ENCODE measurements around the gene BAG3. TPM values are rescaled to one million over a fixed set of nuclear protein-coding genes. Genes with fewer than 3 reads are reported as not detected.

The BAG3 gene
- total RNA-seq, 1 experiment from 2014 or later, result 75.7 TPM

GRCh38 chr10:119725828-119726675, 74.9 kb downstream of the BAG3 start, which contains the start of gene INPP5F:
Gene INPP5F, plus strand, starts transcription at chr10:119726050. Its CDS starts 213 bp downstream, at chr10:119726263.
- Histone ChIP-seq H3K4me2 (peak within 1 kb of the TSS; percentile 90), H3K9me2 (ENCODE audit: insufficient read depth) (no peaks in the 10 kb centered on the region), H4K20me1 (ENCODE audit: insufficient read depth) (no peaks in the 10 kb centered on the region), H3F3A (ENCODE audit: insufficient read depth, low read depth) (no peaks in the 10 kb centered on the region), H3K79me2 (ENCODE audit: low read depth) (peaks cover 12% of the 10 kb centered on the region; the same call in 1 of the 2 replicates), H3K9me3 (ENCODE audit: insufficient read depth, low read depth) (no peaks in the 10 kb centered on the region), H3K27ac (peak within 1 kb of the TSS; percentile 62), H2AFZ (peak within 1 kb of the TSS; percentile 91), H3K27me3 (ENCODE audit: insufficient read depth, low read depth) (no peaks in the 10 kb centered on the region), H3K4me3 (peak within 1 kb of the TSS; percentile 70), H3K4me1 (replicated peaks; ENCODE audit: insufficient read depth) (peaks cover 20% of the 10 kb centered on the region), H3K36me3 (ENCODE audit: low read depth) (no peaks in the 10 kb centered on the region)
- DNase-seq, result peak; percentile 79 to 97
- intact Hi-C loops (cut with micrococcal nuclease; ENCODE audit: unreplicated experiment), result loop anchor here (1.0 to 2.0 kb wide), 3 partner anchors 39 to 129 kb away; partner anchors contain the start of gene TIAL1
- ChIA-PET CTCF (interaction anchor here (0.6 to 1.7 kb wide), 4 partner anchors 12 to 635 kb away, joined by 4 to 15 read pairs (median 6); no protein-coding TSS in a partner anchor), POLR2A (ENCODE audit: unreplicated experiment) (interaction anchor here (0.6 to 1.4 kb wide), 5 partner anchors 11 to 414 kb away, joined by 3 to 8 read pairs (median 4); partner anchors contain the start of gene RGS10)
- no peak for TF ChIP-seq CTCF (conservative IDR thresholded peaks at IDR 0.05)
- TF ChIP-seq EZH2 (IDR thresholded peaks at IDR 0.05; ENCODE audit: low read depth), result no peak
- no TSS peak for BruUV-seq (replicated peaks)

DNA sequence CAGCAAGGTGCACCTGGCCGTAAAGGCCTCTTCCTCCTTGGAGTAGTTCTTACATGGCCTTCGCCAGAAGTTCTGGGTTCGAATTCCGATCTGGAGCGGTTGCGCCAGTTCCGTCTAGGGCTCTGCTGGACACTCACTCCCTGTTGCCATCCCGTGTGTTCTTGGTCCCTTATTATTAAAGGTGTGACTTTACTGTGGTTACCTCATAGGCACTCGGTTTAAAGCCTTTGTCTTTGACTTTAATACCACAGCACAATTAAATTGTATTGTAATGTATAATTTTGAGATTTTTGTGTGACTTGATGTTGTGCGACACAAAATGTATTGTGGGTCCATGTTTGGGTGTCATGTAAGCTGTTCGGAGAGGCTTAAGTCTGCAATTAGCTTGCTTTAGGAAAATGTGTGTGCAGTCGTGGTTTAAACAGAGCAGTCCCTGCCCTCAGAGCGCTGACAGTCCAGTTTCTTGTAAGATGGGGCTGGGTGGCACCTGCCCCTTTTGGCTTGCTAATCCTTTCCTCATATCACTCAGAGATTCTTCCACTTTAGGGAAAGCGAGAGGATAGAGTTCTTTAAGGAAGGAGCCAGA, 75.6 kb downstream of the BAG3 start:
- no peak for DNase-seq
- H3K36me3 ChIP-seq (ENCODE audit: low read depth), result no peaks in the 10 kb centered on the region
- CTCF ChIA-PET, result interaction anchor here (1.7 kb wide), 1 partner anchor 11 kb away, joined by 4 read pairs; no protein-coding TSS in a partner anchor
- no peaks in the 10 kb centered on the region for H3K9me3 ChIP-seq (ENCODE audit: insufficient read depth, low read depth)
- 0 out of 2 replicates have a peak overlapping the region, but pooled peaks have one; percentile 68 for H2AFZ ChIP-seq
- no peaks in the 10 kb centered on the region for H3K27me3 ChIP-seq (ENCODE audit: insufficient read depth, low read depth)
- H3K4me3 ChIP-seq, result peak overlapping the region; percentile 70
- H3K9me2 ChIP-seq (ENCODE audit: insufficient read depth), result no peaks in the 10 kb centered on the region
- peak overlapping the region; percentile 85 for H3K4me2 ChIP-seq
- BruUV-seq (replicated peaks), result no TSS peak
- POLR2A ChIA-PET (ENCODE audit: unreplicated experiment), result interaction anchor here (0.6 to 1.4 kb wide), 3 partner anchors 11 to 46 kb away, joined by 3 to 8 read pairs (median 4); no protein-coding TSS in a partner anchor
- no peaks in the 10 kb centered on the region for H3F3A ChIP-seq (ENCODE audit: insufficient read depth, low read depth)
- 0 out of 2 replicates have a peak overlapping the region, but pooled peaks have one; percentile 9 for H3K27ac ChIP-seq
- H3K4me1 ChIP-seq (replicated peaks; ENCODE audit: insufficient read depth), result peaks cover 20% of the 10 kb centered on the region
- TF ChIP-seq CTCF (conservative IDR thresholded peaks at IDR 0.05), result no peak
- peaks cover 12% of the 10 kb centered on the region; the same call in 1 of the 2 replicates for H3K79me2 ChIP-seq (ENCODE audit: low read depth)
- intact Hi-C loops (cut with micrococcal nuclease; ENCODE audit: unreplicated experiment), result no loop called here
- H4K20me1 ChIP-seq (ENCODE audit: insufficient read depth), result no peaks in the 10 kb centered on the region

Other genes starting within 250 kb of the BAG3 start
- 44.5 and 46.0 TPM in 2 replicates for gene RGS10, start 108.7 kb upstream of the BAG3 start, total RNA-seq (2021)
- 81.4 and 94.1 TPM in 2 replicates for gene TIAL1, start 54.4 kb upstream of the BAG3 start, total RNA-seq (2021)
- gene INPP5F, start 74.7 kb downstream of the BAG3 start, total RNA-seq (2021), result 11.4 and 12.4 TPM in 2 replicates
- gene MCMBP, start 221.5 kb downstream of the BAG3 start, total RNA-seq (2021), result 30.8 and 36.7 TPM in 2 replicates
- gene SEC23IP, start 241.3 kb downstream of the BAG3 start, total RNA-seq (2021), result 19.9 and 33.2 TPM in 2 replicates